ENCODE data around the gene TLE5.
A peak's percentile ranks its signal among the peaks of the same experiment; 100 is the strongest.

The TLE5 gene

DNA sequence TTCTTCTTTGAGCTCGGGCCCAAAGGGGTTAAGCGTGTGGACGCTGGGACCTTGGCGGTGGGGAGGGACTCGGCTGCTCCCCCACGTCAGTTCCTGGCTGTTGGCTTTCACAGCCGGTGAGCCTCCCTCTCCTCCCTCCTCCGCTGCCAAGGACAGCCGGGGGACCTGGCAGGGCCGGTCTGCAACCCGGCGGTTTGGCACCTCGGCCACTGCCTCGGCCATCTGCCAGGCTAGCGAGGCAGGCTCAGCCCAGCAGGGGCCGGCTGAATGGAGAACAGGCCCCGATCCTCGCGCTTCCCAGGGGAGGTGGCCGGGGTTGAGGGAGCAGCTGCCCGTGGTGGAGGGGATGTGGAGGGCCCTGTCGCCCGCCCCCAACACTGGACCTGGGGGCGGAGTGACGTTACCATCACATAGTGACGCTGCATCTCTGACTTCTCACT is 5.0 kb downstream of the TLE5 start:
- ATAC-seq: no peak
- no peak for TF ChIP-seq BACH2 (CRISPR knock-in tag; IDR thresholded peaks at IDR 0.05; ENCODE audit: borderline replicate concordance)
- TF ChIP-seq ARNTL (CRISPR knock-in tag; IDR thresholded peaks at IDR 0.05; ENCODE audit: borderline replicate concordance, low read depth): no peak
- no peak for TF ChIP-seq ISL1 (CRISPR knock-in tag; IDR thresholded peaks at IDR 0.05)
- TF ChIP-seq ZFP3 (CRISPR knock-in tag; IDR thresholded peaks at IDR 0.05): no peak
- no peak for TF ChIP-seq GLIS3 (CRISPR knock-in tag; IDR thresholded peaks at IDR 0.05)
- no peak for TF ChIP-seq PPARA (CRISPR knock-in tag; IDR thresholded peaks at IDR 0.05; ENCODE audit: borderline replicate concordance)
- no peak for TF ChIP-seq ZNF8 (CRISPR knock-in tag; IDR thresholded peaks at IDR 0.05)
- TF ChIP-seq ZC3H10 (CRISPR knock-in tag; IDR thresholded peaks at IDR 0.05): no peak
- no peak for TF ChIP-seq PATZ1 (CRISPR knock-in tag; IDR thresholded peaks at IDR 0.05; ENCODE audit: borderline replicate concordance)
- TF ChIP-seq TCF4 (CRISPR knock-in tag; IDR thresholded peaks at IDR 0.05; ENCODE audit: borderline replicate concordance): no peak
- no peak for TF ChIP-seq ZNF70 (CRISPR knock-in tag; IDR thresholded peaks at IDR 0.05)
- TF ChIP-seq CSDC2 (CRISPR knock-in tag; IDR thresholded peaks at IDR 0.05): no peak
- TF ChIP-seq ZFP30 (CRISPR knock-in tag; IDR thresholded peaks at IDR 0.05): no peak
- no peak for TF ChIP-seq POU6F1 (CRISPR knock-in tag; IDR thresholded peaks at IDR 0.05; ENCODE audit: borderline replicate concordance, low read depth)
- no peak for TF ChIP-seq ZNF565 (CRISPR knock-in tag; conservative IDR thresholded peaks at IDR 0.05; ENCODE audit: low read depth)
- no peak for TF ChIP-seq SNAI2 (CRISPR knock-in tag; IDR thresholded peaks at IDR 0.05)
- TF ChIP-seq, protein P1, sequence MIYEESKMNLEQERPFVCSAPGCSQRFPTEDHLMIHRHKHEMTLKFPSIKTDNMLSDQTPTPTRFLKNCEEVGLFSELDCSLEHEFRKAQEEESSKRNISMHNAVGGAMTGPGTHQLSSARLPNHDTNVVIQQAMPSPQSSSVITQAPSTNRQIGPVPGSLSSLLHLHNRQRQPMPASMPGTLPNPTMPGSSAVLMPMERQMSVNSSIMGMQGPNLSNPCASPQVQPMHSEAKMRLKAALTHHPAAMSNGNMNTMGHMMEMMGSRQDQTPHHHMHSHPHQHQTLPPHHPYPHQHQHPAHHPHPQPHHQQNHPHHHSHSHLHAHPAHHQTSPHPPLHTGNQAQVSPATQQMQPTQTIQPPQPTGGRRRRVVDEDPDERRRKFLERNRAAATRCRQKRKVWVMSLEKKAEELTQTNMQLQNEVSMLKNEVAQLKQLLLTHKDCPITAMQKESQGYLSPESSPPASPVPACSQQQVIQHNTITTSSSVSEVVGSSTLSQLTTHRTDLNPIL (CRISPR knock-in tag; IDR thresholded peaks at IDR 0.05; ENCODE audit: low read depth): no peak
- TF ChIP-seq, protein P2, sequence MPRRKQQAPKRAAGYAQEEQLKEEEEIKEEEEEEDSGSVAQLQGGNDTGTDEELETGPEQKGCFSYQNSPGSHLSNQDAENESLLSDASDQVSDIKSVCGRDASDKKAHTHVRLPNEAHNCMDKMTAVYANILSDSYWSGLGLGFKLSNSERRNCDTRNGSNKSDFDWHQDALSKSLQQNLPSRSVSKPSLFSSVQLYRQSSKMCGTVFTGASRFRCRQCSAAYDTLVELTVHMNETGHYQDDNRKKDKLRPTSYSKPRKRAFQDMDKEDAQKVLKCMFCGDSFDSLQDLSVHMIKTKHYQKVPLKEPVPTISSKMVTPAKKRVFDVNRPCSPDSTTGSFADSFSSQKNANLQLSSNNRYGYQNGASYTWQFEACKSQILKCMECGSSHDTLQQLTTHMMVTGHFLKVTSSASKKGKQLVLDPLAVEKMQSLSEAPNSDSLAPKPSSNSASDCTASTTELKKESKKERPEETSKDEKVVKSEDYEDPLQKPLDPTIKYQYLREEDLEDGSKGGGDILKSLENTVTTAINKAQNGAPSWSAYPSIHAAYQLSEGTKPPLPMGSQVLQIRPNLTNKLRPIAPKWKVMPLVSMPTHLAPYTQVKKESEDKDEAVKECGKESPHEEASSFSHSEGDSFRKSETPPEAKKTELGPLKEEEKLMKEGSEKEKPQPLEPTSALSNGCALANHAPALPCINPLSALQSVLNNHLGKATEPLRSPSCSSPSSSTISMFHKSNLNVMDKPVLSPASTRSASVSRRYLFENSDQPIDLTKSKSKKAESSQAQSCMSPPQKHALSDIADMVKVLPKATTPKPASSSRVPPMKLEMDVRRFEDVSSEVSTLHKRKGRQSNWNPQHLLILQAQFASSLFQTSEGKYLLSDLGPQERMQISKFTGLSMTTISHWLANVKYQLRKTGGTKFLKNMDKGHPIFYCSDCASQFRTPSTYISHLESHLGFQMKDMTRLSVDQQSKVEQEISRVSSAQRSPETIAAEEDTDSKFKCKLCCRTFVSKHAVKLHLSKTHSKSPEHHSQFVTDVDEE (CRISPR knock-in tag; IDR thresholded peaks at IDR 0.05): no peak
- TF ChIP-seq, protein P3, sequence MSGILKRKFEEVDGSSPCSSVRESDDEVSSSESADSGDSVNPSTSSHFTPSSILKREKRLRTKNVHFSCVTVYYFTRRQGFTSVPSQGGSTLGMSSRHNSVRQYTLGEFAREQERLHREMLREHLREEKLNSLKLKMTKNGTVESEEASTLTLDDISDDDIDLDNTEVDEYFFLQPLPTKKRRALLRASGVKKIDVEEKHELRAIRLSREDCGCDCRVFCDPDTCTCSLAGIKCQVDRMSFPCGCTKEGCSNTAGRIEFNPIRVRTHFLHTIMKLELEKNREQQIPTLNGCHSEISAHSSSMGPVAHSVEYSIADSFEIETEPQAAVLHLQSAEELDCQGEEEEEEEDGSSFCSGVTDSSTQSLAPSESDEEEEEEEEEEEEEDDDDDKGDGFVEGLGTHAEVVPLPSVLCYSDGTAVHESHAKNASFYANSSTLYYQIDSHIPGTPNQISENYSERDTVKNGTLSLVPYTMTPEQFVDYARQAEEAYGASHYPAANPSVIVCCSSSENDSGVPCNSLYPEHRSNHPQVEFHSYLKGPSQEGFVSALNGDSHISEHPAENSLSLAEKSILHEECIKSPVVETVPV (CRISPR knock-in tag; IDR thresholded peaks at IDR 0.05): no peak

- ATAC-seq: no peak
- TF ChIP-seq ZFP3 (CRISPR knock-in tag; IDR thresholded peaks at IDR 0.05) (peak; percentile 99), ESRRG (CRISPR knock-in tag; IDR thresholded peaks at IDR 0.05) (no peak), PATZ1 (CRISPR knock-in tag; IDR thresholded peaks at IDR 0.05; ENCODE audit: borderline replicate concordance) (no peak)
Observed at GRCh38 chr19:3056417-3057088, 5.7 kb downstream of the TLE5 start.

All from SK-N-SH treated with all-trans-retinoic acid at 6 μM for 48 hours (cell line).